Kidney capillary endothelial cell (primary cell): ENCODE measurements around the gene LBR.

Source experiments
- DNase-seq: peaks from one replicate; pipeline ENCODE4 v3.0.0-alpha.2; 2018; ENCODE audit warnings: low spot score

LBR gene

DNA sequence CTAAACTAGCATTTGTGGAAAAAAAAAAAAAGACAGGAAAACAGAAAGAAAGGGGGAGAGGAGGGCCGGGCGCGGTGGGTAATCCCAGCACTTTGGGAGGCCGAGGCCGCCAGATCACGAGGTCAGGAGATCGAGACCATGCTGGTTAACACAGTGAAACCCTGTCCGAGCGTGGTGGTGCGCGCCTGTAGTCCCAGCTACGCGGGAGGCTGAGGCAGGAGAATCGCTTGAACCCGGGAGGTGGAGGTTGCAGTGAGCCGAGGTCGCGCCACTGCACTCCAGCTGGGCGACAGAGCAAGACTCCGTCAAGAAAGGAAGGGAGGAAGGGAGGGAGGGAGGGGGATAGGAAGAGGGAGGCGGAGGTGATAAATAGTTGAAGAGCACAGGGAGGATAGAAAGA lies 54.7 kb downstream of the LBR start:
- no peak for DNase-seq

DNA sequence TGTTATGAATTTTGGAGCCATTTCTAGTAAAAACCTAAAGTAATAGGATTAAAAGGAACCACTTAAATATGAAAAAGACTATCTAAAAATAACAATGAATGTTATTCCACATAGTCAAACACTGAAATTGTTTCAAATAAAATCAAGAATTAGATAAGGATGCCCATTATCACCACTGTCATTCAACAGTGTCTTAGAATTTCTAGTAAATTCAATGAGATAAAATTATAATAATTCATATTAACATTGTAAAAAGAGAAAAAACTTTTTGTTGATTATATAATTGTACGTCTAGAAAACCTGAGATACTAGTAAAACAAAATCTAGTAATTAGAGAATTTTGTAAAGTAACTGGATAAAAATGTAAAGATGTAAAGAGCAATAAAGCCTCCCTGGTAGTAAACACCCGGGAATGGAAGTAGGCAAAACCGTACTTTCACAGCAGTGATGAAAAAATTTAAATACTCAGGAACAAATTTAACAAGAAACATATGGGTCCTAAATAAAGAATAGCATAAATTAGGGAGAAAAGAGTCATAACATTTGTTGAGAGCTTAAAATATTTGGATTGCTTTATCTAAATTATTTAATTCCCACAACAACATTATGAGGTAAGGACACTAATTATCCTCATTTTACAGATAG lies 56.4 kb downstream of the LBR start:
- DNase-seq, result no peak

DNA sequence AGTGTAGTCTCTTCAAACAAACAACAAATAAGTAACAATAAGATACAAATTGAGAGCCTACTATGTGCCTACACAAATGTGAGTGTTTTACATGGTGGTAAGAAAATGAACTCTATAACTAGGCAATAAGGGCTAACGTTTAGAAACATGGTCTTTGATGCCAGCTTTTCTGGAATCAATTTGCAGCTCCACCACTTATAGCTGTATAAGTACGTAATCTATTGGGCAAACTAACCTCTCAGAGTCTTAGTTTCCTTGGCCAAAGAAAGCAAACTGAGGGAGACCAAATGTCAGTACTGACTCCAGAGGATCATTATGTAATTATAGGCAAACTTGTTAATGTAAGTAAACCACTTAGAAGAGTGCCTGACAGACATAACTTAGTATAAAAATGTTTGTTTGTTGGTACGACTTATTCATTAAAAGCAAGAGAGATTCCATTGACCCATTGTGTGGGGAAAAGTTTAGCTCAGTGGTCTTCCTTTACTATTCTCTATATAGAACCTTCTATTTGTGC lies 59.7 kb downstream of the LBR start:
- no peak for DNase-seq

DNA sequence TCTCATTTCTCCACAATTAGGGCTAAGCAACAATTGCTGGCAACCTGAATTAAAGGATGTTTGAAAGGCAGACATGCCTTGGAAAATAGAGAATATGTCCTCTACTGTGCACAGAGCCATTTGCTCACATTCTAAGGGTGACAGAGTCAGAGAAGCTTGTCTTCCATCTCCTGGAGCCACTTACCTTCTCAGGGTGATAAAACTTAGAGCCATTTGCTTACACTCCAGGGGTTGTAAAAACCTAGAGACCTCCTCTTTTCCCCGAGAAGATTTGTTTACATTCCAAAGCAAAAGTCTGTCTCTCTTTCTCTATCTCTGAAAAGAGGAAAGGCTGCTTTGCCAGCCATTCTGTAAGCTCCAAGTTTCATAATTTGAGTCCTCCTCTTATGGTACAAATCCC lies 61.3 kb downstream of the LBR start:
- DNase-seq, result no peak

DNA sequence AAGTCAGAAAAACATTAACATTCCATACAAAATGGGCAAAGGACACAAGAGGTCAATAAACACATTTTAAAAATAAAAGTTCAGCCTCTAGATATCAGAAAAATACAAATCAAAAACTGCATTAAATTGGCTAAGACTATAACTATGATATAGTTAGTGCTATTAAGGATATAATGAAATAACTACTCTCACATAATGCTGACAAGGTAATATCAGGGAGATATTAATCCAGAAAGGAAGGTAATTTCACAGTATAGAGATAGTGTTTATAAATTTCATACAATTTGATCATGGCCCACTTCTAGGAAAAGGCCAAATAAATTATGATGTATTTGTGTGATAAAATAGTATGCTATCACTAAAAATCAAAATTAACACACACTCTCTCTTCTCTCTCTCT lies 61.8 kb downstream of the LBR start:
- DNase-seq, result no peak

DNA sequence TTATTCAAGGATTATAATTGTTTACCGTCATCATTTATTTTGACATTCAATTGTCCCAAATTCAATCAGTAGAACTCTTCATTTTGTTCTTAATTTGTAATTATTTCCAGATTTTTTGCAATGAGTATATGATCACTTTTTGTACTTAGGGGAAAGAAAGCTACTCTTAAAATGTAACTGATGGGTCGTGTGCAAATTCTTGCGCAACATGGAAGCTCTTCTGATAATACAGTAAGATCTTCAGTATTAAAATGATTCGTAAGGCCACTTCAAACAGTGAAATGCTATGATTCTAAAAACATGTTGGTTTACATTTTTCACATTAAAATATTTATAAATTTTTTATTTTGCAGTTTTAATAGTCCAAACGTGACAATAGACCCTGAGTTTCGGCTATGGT lies 63.4 kb downstream of the LBR start:
- DNase-seq, result no peak

DNA sequence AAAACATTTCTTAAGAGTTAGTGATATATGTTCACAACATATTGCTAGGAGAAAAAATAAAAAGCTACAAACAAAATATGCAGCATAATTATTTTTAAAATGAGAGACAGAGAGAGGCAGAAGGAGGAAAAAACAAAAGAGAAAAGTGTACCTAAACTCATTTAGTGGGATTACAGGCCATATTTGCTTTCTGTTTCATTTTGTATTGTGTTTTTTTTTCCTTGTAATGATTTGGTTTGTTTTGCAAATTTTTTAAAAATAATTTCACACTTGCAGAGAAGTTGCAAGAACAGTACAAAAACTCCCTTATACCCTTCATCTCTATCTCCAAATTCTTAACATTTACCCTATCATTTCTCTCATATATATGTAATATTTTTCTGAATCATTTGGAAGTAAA lies 65.0 kb downstream of the LBR start:
- no peak for DNase-seq

DNA sequence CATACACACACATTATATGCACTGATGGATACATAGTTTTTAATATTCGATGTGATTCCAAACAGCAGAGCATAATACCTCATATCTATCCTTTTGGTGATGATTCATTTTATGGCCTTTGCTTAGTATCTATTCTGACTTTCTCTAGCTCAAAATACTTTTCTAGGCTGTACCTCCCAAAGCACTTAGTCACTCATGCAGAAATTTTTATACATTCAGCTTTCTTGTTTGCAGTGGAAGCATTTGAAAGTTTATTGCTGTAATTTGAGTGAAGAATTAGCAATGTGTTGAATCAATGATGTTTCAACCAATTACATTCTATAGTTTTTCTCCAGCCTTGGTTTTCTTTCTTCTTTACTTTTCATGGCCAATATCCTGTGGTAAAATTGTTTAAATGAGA lies 66.7 kb downstream of the LBR start:
- no peak for DNase-seq

DNA sequence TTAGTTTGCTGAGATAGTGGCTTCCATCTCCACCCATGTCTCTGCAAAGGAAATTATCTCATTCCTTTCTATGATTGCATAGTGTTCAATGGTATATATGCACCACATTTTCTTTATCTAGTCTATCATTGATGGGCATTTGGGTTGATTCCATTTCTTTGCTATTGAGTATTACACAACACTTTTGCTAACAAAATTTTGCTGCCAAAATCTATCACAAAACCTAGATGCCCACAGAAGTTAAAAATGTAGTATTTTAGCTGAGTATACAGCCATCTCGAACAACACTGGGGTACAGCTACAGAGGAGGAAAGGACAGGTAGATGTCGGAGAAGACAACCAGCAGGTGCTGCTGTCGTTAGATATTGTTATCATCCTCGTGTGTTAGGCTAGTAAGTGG lies 67.7 kb downstream of the LBR start:
- no peak for DNase-seq

DNA sequence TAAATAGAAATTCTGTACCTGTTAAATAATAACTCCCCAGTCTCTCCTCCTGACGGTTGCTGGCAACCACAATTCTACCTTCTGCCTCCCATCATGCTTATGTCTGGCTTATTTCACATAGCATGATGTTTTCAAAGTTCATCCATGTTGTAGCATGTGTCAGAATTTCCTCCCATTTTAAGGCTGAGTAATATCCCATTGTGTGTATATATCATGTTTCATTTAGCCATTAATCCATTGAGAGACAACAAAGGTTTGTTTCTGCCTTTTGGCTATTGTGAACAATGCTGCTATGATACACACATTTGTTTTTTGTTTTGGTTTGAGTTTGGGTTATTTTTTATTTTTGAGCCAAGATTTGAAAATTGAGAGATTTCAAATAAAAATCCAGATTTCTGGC lies 72.0 kb downstream of the LBR start:
- no peak for DNase-seq

DNA sequence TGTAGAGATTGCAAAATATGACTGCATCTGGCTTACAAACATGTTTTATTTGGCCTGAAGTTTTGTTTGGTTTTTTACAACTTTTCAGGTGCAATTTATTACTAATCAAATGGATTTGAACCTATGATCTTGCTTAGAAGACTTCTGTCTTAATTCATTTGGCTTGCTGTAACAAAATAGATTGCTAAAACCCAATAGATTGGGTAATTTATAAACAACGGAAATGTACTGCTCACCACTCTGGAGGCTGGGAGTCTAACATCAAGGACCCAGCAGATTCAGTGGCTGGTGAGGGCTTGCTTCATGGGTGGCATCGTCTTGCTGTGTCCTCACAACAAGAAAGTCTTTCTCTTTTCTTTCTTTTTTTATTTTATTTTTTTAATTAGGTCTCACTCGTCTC lies 72.9 kb downstream of the LBR start:
- DNase-seq, result no peak
